ENCODE measurements around the gene U2SURP. TPM values are rescaled to one million over a fixed set of nuclear protein-coding genes. Genes with fewer than 3 reads are reported as not detected.

U2SURP gene
- total and polyA plus RNA-seq, 7 experiments from 2014 or later = 99.9 to 172 (median 142) TPM

GRCh38 chr3:142961539-142961938, 39.8 kb upstream of the U2SURP start:
- DNase-seq = no peak

GRCh38 chr3:142962175-142962519, 39.2 kb upstream of the U2SURP start:
- ATAC-seq = no peak
- Histone ChIP-seq H3K36me3 (ENCODE audit: control insufficient read depth in 2 of 3, insufficient read depth in 3 of 3, low read length in 3 of 3) (no peaks in the 10 kb centered on the region), H3K9me3 (ENCODE audit: control insufficient read depth in 2 of 3, low read length in 3 of 3) (no peaks in the 10 kb centered on the region), H3K4me1 (ENCODE audit: control insufficient read depth in 2 of 2, insufficient read depth in 2 of 2, low read length in 2 of 2) (no peaks in the 10 kb centered on the region), H3K27me3 (ENCODE audit: control insufficient read depth in 2 of 2, insufficient read depth in 2 of 2, low read length in 2 of 2) (peaks cover 6 to 16% of the 10 kb centered on the region in 2 donors), H3K4me3 (ENCODE audit: low read length) (no peak overlapping the region), H3K27ac (ENCODE audit: low read depth, low read length) (no peak overlapping the region)
- peaks cover 0 to 3% (median 0%) of the 10 kb centered on the region in 11 donors for H3K9me3 Mint-ChIP-seq
- CTCF ChIA-PET = no interaction called here
- peaks cover 0 to 9% (median 0%) of the 10 kb centered on the region in 5 donors for H3K36me3 Mint-ChIP-seq
- intact Hi-C loops (cut with micrococcal nuclease) = no loop called here
- no peak overlapping the region for H3K27ac Mint-ChIP-seq
- peaks cover 6 to 20% (median 18%) of the 10 kb centered on the region in 7 donors for H3K4me1 Mint-ChIP-seq
- DNase-seq = no peak
- peak overlapping the region; percentile 53 to 89 (median 72) for H3K4me3 Mint-ChIP-seq
- POLR2A ChIA-PET = no interaction called here
- H3K27me3 Mint-ChIP-seq = peaks cover 66 to 84% (median 71%) of the 10 kb centered on the region in 5 donors

More at GRCh38 chr3:142961539-142961938, 39.8 kb upstream of the U2SURP start:
- peaks cover 0 to 3% (median 0%) of the 10 kb centered on the region in 11 donors for H3K9me3 Mint-ChIP-seq
- intact Hi-C loops (cut with micrococcal nuclease) = no loop called here
- no peaks in the 10 kb centered on the region for H3K4me1 ChIP-seq (ENCODE audit: control insufficient read depth in 2 of 2, insufficient read depth in 2 of 2, low read length in 2 of 2)
- H3K36me3 ChIP-seq (ENCODE audit: control insufficient read depth in 2 of 3, insufficient read depth in 3 of 3, low read length in 3 of 3) = no peaks in the 10 kb centered on the region
- H3K27ac ChIP-seq (ENCODE audit: low read depth, low read length) = no peak overlapping the region
- H3K27me3 Mint-ChIP-seq = peaks cover 63 to 84% (median 70%) of the 10 kb centered on the region in 5 donors
- H3K27me3 ChIP-seq (ENCODE audit: control insufficient read depth in 2 of 2, insufficient read depth in 2 of 2, low read length in 2 of 2) = peaks cover 6 to 16% of the 10 kb centered on the region in 2 donors
- peak overlapping the region in 7 of 10 donors; percentile 8 to 89 (median 67) for H3K4me3 Mint-ChIP-seq
- peaks cover 0 to 9% (median 0%) of the 10 kb centered on the region in 5 donors for H3K36me3 Mint-ChIP-seq
- POLR2A ChIA-PET = no interaction called here
- peaks cover 6 to 20% (median 18%) of the 10 kb centered on the region in 7 donors for H3K4me1 Mint-ChIP-seq
- no peak overlapping the region for H3K27ac Mint-ChIP-seq
- H3K9me3 ChIP-seq (ENCODE audit: control insufficient read depth in 2 of 3, low read length in 3 of 3) = no peaks in the 10 kb centered on the region
- no peak overlapping the region for H3K4me3 ChIP-seq (ENCODE audit: low read length)
- ATAC-seq = no peak
- CTCF ChIA-PET = no interaction called here

GRCh38 chr3:142962520-142963233, 38.7 kb upstream of the U2SURP start:
- Mint-ChIP-seq H3K4me3 (peak overlapping the region; percentile 66 to 89 (median 76)), H3K4me1 (peaks cover 6 to 20% (median 18%) of the 10 kb centered on the region in 7 donors), H3K27me3 (peaks cover 61 to 81% (median 67%) of the 10 kb centered on the region in 5 donors), H3K9me3 (peaks cover 0 to 3% (median 0%) of the 10 kb centered on the region in 11 donors), H3K27ac (no peak overlapping the region), H3K36me3 (peaks cover 0 to 9% (median 0%) of the 10 kb centered on the region in 5 donors)
- peaks cover 6 to 16% of the 10 kb centered on the region in 2 donors for H3K27me3 ChIP-seq (ENCODE audit: control insufficient read depth in 2 of 2, insufficient read depth in 2 of 2, low read length in 2 of 2)
- CTCF ChIA-PET = no interaction called here
- DNase-seq (no peak), ATAC-seq (no peak)
- H3K4me3 ChIP-seq (ENCODE audit: low read length) = no peak overlapping the region
- POLR2A ChIA-PET = no interaction called here
- no peaks in the 10 kb centered on the region for H3K36me3 ChIP-seq (ENCODE audit: control insufficient read depth in 2 of 3, insufficient read depth in 3 of 3, low read length in 3 of 3)
- H3K9me3 ChIP-seq (ENCODE audit: control insufficient read depth in 2 of 3, low read length in 3 of 3) = no peaks in the 10 kb centered on the region
- H3K4me1 ChIP-seq (ENCODE audit: control insufficient read depth in 2 of 2, insufficient read depth in 2 of 2, low read length in 2 of 2) = no peaks in the 10 kb centered on the region
- H3K27ac ChIP-seq (ENCODE audit: low read depth, low read length) = no peak overlapping the region
- intact Hi-C loops (cut with micrococcal nuclease) = no loop called here

- Histone ChIP-seq H3K27me3 (ENCODE audit: control insufficient read depth in 2 of 2, insufficient read depth in 2 of 2, low read length in 2 of 2) (peaks cover 6 to 11% of the 10 kb centered on the region in 2 donors), H3K27ac (ENCODE audit: low read depth, low read length) (no peak overlapping the region), H3K36me3 (ENCODE audit: control insufficient read depth in 2 of 3, insufficient read depth in 3 of 3, low read length in 3 of 3) (no peaks in the 10 kb centered on the region), H3K4me3 (ENCODE audit: low read length) (no peak overlapping the region), H3K4me1 (ENCODE audit: control insufficient read depth in 2 of 2, insufficient read depth in 2 of 2, low read length in 2 of 2) (no peaks in the 10 kb centered on the region), H3K9me3 (ENCODE audit: control insufficient read depth in 2 of 3, low read length in 3 of 3) (no peaks in the 10 kb centered on the region)
- H3K4me1 Mint-ChIP-seq = peaks cover 6 to 20% (median 18%) of the 10 kb centered on the region in 7 donors
- H3K9me3 Mint-ChIP-seq = peaks cover 0 to 3% (median 0%) of the 10 kb centered on the region in 11 donors
- no peak overlapping the region for H3K27ac Mint-ChIP-seq
- peaks cover 58 to 79% (median 67%) of the 10 kb centered on the region in 5 donors for H3K27me3 Mint-ChIP-seq
- no peak for DNase-seq
- peak overlapping the region in 7 of 10 donors; percentile 67 to 89 (median 78) for H3K4me3 Mint-ChIP-seq
- POLR2A ChIA-PET = no interaction called here
- CTCF ChIA-PET = no interaction called here
- intact Hi-C loops (cut with micrococcal nuclease) = no loop called here
- no peak for ATAC-seq
- peaks cover 0 to 9% (median 0%) of the 10 kb centered on the region in 5 donors for H3K36me3 Mint-ChIP-seq
Observed at GRCh38 chr3:142963234-142963515, 38.2 kb upstream of the U2SURP start.

- H3K4me1 ChIP-seq (ENCODE audit: control insufficient read depth in 2 of 2, insufficient read depth in 2 of 2, low read length in 2 of 2) = no peaks in the 10 kb centered on the region
- ChIA-PET CTCF (no interaction called here), POLR2A (interaction anchor here (0.6 kb wide), 1 partner anchor 57 kb away, joined by 3 read pairs; no protein-coding TSS in a partner anchor)
- Mint-ChIP-seq H3K36me3 (peaks cover 0 to 9% (median 0%) of the 10 kb centered on the region in 5 donors), H3K27ac (no peak within 1 kb of the TSS), H3K4me3 (peak within 1 kb of the TSS; percentile 74 to 89 (median 80)), H3K27me3 (peaks cover 52 to 78% (median 64%) of the 10 kb centered on the region in 5 donors), H3K9me3 (peaks cover 0 to 3% (median 0%) of the 10 kb centered on the region in 11 donors), H3K4me1 (peaks cover 6 to 20% (median 18%) of the 10 kb centered on the region in 7 donors)
- intact Hi-C loops (cut with micrococcal nuclease) = no loop called here
- peak in 1 of 9 donors; percentile 31 for DNase-seq
- ATAC-seq = peak; percentile 46
- no peak within 1 kb of the TSS for H3K4me3 ChIP-seq (ENCODE audit: low read length)
- no peaks in the 10 kb centered on the region for H3K9me3 ChIP-seq (ENCODE audit: control insufficient read depth in 2 of 3, low read length in 3 of 3)
- H3K36me3 ChIP-seq (ENCODE audit: control insufficient read depth in 2 of 3, insufficient read depth in 3 of 3, low read length in 3 of 3) = no peaks in the 10 kb centered on the region
- H3K27ac ChIP-seq (ENCODE audit: low read depth, low read length) = no peak within 1 kb of the TSS
- peaks cover 6 to 9% of the 10 kb centered on the region in 2 donors for H3K27me3 ChIP-seq (ENCODE audit: control insufficient read depth in 2 of 2, insufficient read depth in 2 of 2, low read length in 2 of 2)
Observed at GRCh38 chr3:142963516-142964448, 37.6 kb upstream of the U2SURP start, which contains the start of gene PAQR9. Gene PAQR9, minus strand, starts transcription at chr3:142963674. Its CDS starts 338 bp downstream, at chr3:142963336.

GRCh38 chr3:142965581-142965980, 35.8 kb upstream of the U2SURP start:
- CTCF ChIA-PET = no interaction called here
- no peak for ATAC-seq

More at GRCh38 chr3:142965581-142965980, 35.8 kb upstream of the U2SURP start:
- H3K36me3 Mint-ChIP-seq = peaks cover 0 to 9% (median 0%) of the 10 kb centered on the region in 5 donors
- peaks cover 0 to 3% (median 0%) of the 10 kb centered on the region in 11 donors for H3K9me3 Mint-ChIP-seq
- peaks cover 6 to 20% (median 18%) of the 10 kb centered on the region in 7 donors for H3K4me1 Mint-ChIP-seq
- H3K36me3 ChIP-seq (ENCODE audit: control insufficient read depth in 2 of 3, insufficient read depth in 3 of 3, low read length in 3 of 3) = no peaks in the 10 kb centered on the region
- no peak overlapping the region for H3K4me3 ChIP-seq (ENCODE audit: low read length)
- no peak overlapping the region for H3K27ac Mint-ChIP-seq
- DNase-seq = no peak
- no peak overlapping the region for H3K27ac ChIP-seq (ENCODE audit: low read depth, low read length)
- intact Hi-C loops (cut with micrococcal nuclease) = no loop called here
- no peak overlapping the region for H3K4me3 Mint-ChIP-seq
- POLR2A ChIA-PET = interaction anchor here (0.6 kb wide), 1 partner anchor 781 kb away, joined by 4 read pairs; no protein-coding TSS in a partner anchor
- peaks cover 43 to 72% (median 60%) of the 10 kb centered on the region in 5 donors for H3K27me3 Mint-ChIP-seq
- peaks cover 1 to 9% of the 10 kb centered on the region in 2 donors for H3K27me3 ChIP-seq (ENCODE audit: control insufficient read depth in 2 of 2, insufficient read depth in 2 of 2, low read length in 2 of 2)
- no peaks in the 10 kb centered on the region for H3K4me1 ChIP-seq (ENCODE audit: control insufficient read depth in 2 of 2, insufficient read depth in 2 of 2, low read length in 2 of 2)
- no peaks in the 10 kb centered on the region for H3K9me3 ChIP-seq (ENCODE audit: control insufficient read depth in 2 of 3, low read length in 3 of 3)

All from naive thymus-derived CD4-positive, alpha-beta T cell (primary cell).